GM23338 (cell line): ENCODE results near the gene PPAN. TPM values are rescaled to one million over a fixed set of nuclear protein-coding genes. Genes with fewer than 3 reads are reported as not detected.

Source experiments
- ATAC-seq: fragments of 200-7000 bp; cut with Tn5 transposase; 3 replicates; pipeline ENCODE4 v1.9.1; 2020
- DNase-seq: peaks from one replicate; pipeline ENCODE4 v3.0.0-alpha.2; 2015; ENCODE audit warnings: low spot score
- H2AFZ ChIP-seq: fragments of 200-600 bp; sonication (generic); 2 replicates; pipeline ENCODE4 v1.8.0; 2016; ENCODE audit warnings: antibody characterized with exemption, mild to moderate bottlenecking, moderate library complexity
- H3F3A ChIP-seq: fragments of 200-600 bp; sonication (generic); replicated peaks from 2 replicates; pipeline ENCODE4 v1.8.0; 2017; ENCODE audit warnings: antibody characterized with exemption, mixed run types, low read depth
- H3K27ac ChIP-seq: fragments of 200-600 bp; sonication (generic); 2 replicates; pipeline ENCODE4 v1.6.1; 2016; ENCODE audit warnings: low read depth
- H3K27me3 ChIP-seq: fragments of 200-600 bp; sonication (generic); 2 replicates; pipeline ENCODE4 v1.8.0; 2016; ENCODE audit warnings: mild to moderate bottlenecking, mixed run types, moderate library complexity; ENCODE audit not compliant: insufficient read depth
- H3K36me3 ChIP-seq: fragments of 200-600 bp; sonication (generic); 2 replicates; pipeline ENCODE4 v1.8.0; 2016; ENCODE audit warnings: mild to moderate bottlenecking; ENCODE audit not compliant: insufficient read depth
- H3K4me1 ChIP-seq: fragments of 200-600 bp; sonication (generic); 2 replicates; pipeline ENCODE4 v1.8.0; 2016; ENCODE audit warnings: mild to moderate bottlenecking, moderate library complexity; ENCODE audit not compliant: insufficient read depth
- H3K4me2 ChIP-seq: fragments of 200-600 bp; sonication (generic); 2 replicates; pipeline ENCODE4 v1.7.1; 2017; ENCODE audit warnings: mixed run types
- H3K4me3 ChIP-seq: fragments of 200-600 bp; sonication (generic); 2 replicates; pipeline ENCODE4 v1.6.1; 2016; ENCODE audit warnings: mixed run types
- H3K79me2 ChIP-seq: fragments of 200-600 bp; sonication (generic); replicated peaks from 2 replicates; pipeline ENCODE4 v1.8.0; 2017; ENCODE audit warnings: mild to moderate bottlenecking; ENCODE audit not compliant: insufficient read depth
- H3K9me2 ChIP-seq: fragments of 200-600 bp; sonication (generic); 2 replicates; pipeline ENCODE4 v1.8.0; 2017; ENCODE audit not compliant: insufficient read depth
- H4K20me1 ChIP-seq: fragments of 200-600 bp; sonication (generic); replicated peaks from 2 replicates; pipeline ENCODE4 v1.8.0; 2017; ENCODE audit warnings: mild to moderate bottlenecking; ENCODE audit not compliant: insufficient read depth
- H3K27ac Mint-ChIP-seq: 2 replicates; pipeline ENCODE4 v1.8.0; 2020; ENCODE audit warnings: inconsistent platforms, mild to moderate bottlenecking, moderate library complexity, mixed read lengths
- H3K27me3 Mint-ChIP-seq: 3 replicates; pipeline ENCODE4 v1.8.0; 2022; ENCODE audit warnings: low read depth, mild to moderate bottlenecking, moderate library complexity, mixed read lengths, inconsistent platforms; ENCODE audit not compliant: insufficient read depth, poor library complexity
- H3K36me3 Mint-ChIP-seq: 3 replicates; pipeline ENCODE4 v1.8.0; 2021; ENCODE audit warnings: low read depth, mild to moderate bottlenecking, inconsistent platforms, moderate library complexity, mixed read lengths
- H3K4me1 Mint-ChIP-seq: 3 replicates; pipeline ENCODE4 v1.8.0; 2020; ENCODE audit warnings: mild to moderate bottlenecking, inconsistent platforms, mixed read lengths
- H3K4me3 Mint-ChIP-seq: 3 replicates; pipeline ENCODE4 v1.8.0; 2021; ENCODE audit warnings: moderate library complexity, mild to moderate bottlenecking, inconsistent platforms, mixed read lengths
- H3K9me3 Mint-ChIP-seq: 3 replicates; pipeline ENCODE4 v1.8.0; 2020; ENCODE audit warnings: moderate library complexity, mild to moderate bottlenecking, inconsistent platforms, mixed read lengths
- CTCF ChIP-seq, 2 experiments: fragments of 200-600 bp in 1 of 2; sonication (generic) in 1 of 2; conservative IDR thresholded peaks; 2 replicates each; pipeline versions ENCODE4 v1.5.1 to v1.6.1; 2016 to 2017; ENCODE audit warnings: antibody characterized with exemption in 2 of 2, low read depth in 2 of 2, mild to moderate bottlenecking in 2 of 2, moderate library complexity in 1 of 2
- EZH2 ChIP-seq: fragments of 200-600 bp; sonication (generic); IDR thresholded peaks from one replicate; pipeline ENCODE4 v1.8.0; 2017; ENCODE audit warnings: antibody characterized with exemption, mild to moderate bottlenecking, low read depth; ENCODE audit not compliant: unreplicated experiment
- NANOG ChIP-seq: IDR thresholded peaks from 2 replicates; pipeline ENCODE4 v1.6.1; 2016; ENCODE audit warnings: antibody characterized with exemption, borderline replicate concordance
- polyA plus RNA-seq: library from polyadenylated mRNA; unstranded; fragments of >200 nt; fragmentation: Nextera tagmentation; extraction: Ambion mirVana; gene quantifications from 2 replicates; pipeline ENCODE4 v1.2.1, GENCODE V29; 2016
- total RNA-seq: library from RNA; depleted of rRNA; stranded (reverse); fragments of >200 nt; shearing (Covaris generic); gene quantifications from 2 replicates; pipeline ENCODE4 v1.2.3, GENCODE V29; 2014

Gene PPAN
- total and polyA plus RNA-seq, 2 experiments from 2014 or later: 71.8 to 81.9 TPM

- no peak overlapping the region for H3K27ac Mint-ChIP-seq
- peaks cover 50% of the 10 kb centered on the region for H3F3A ChIP-seq
- ATAC-seq: peak; percentile 16
These were observed 7.4 kb downstream of the PPAN start for GRCh38 chr19:10113592-10113963.

GRCh38 chr19:10113964-10114650 lies 7.9 kb downstream of the PPAN start:
- no peak overlapping the region for H3K4me3 Mint-ChIP-seq

More at GRCh38 chr19:10113592-10113963, 7.4 kb downstream of the PPAN start:
- Mint-ChIP-seq H3K4me1 (peaks cover 12% of the 10 kb centered on the region), H3K36me3 (peaks cover 80% of the 10 kb centered on the region), H3K27me3 (peaks cover 42% of the 10 kb centered on the region), H3K4me3 (no peak overlapping the region), H3K9me3 (no peaks in the 10 kb centered on the region)
- Histone ChIP-seq H3K36me3 (peaks cover 25% of the 10 kb centered on the region), H4K20me1 (peaks cover 18% of the 10 kb centered on the region; the same call in 1 of the 2 replicates), H3K4me3 (no peak overlapping the region), H3K27ac (peak overlapping the region; percentile 83; the same call in 1 of the 2 replicates), H3K4me2 (no peak overlapping the region), H3K79me2 (peaks cover 13% of the 10 kb centered on the region; the same call in 1 of the 2 replicates), H3K4me1 (no peaks in the 10 kb centered on the region; the same call in 1 of the 2 replicates), H2AFZ (no peak overlapping the region), H3K9me2 (no peaks in the 10 kb centered on the region), H3K27me3 (no peaks in the 10 kb centered on the region)
- no peak for TF ChIP-seq NANOG
- peak in 1 of 2 experiments; percentile 28; a peak in 2 of 4 replicates for TF ChIP-seq CTCF (conservative IDR thresholded peaks at IDR 0.05; ENCODE audit: low read depth in 2 of 2)
- peak; percentile 62 for DNase-seq

More at GRCh38 chr19:10113964-10114650, 7.9 kb downstream of the PPAN start:
- DNase-seq (peak; percentile 46), ATAC-seq (peak; percentile 32)
- Histone ChIP-seq H3K36me3 (peaks cover 20% of the 10 kb centered on the region; the same call in 1 of the 2 replicates), H3K27me3 (no peaks in the 10 kb centered on the region), H3K27ac (peak overlapping the region; percentile 59; the same call in 1 of the 2 replicates), H3K9me2 (no peaks in the 10 kb centered on the region), H2AFZ (no peak overlapping the region), H4K20me1 (peaks cover 16% of the 10 kb centered on the region; the same call in 1 of the 2 replicates), H3K4me3 (no peak overlapping the region), H3K4me2 (no peak overlapping the region), H3K4me1 (no peaks in the 10 kb centered on the region; the same call in 1 of the 2 replicates), H3K79me2 (peaks cover 17% of the 10 kb centered on the region), H3F3A (peaks cover 50% of the 10 kb centered on the region)
- no peak for TF ChIP-seq EZH2
- peak in 1 of 2 experiments; percentile 28; a peak in 1 of 4 replicates for TF ChIP-seq CTCF (conservative IDR thresholded peaks at IDR 0.05; ENCODE audit: low read depth in 2 of 2)
- H3K27me3 Mint-ChIP-seq: peaks cover 47% of the 10 kb centered on the region
- peaks cover 80% of the 10 kb centered on the region for H3K36me3 Mint-ChIP-seq
- no peaks in the 10 kb centered on the region for H3K9me3 Mint-ChIP-seq
- no peak overlapping the region for H3K27ac Mint-ChIP-seq
- H3K4me1 Mint-ChIP-seq: peaks cover 12% of the 10 kb centered on the region
